ENCODE measurements around the gene ZNF837.

The ZNF837 gene

GRCh38 chr19:58366585-58367430 lies 14.0 kb downstream of the ZNF837 start:
- FAIRE-seq (no peak), DNase-seq (ENCODE audit: insufficient read length, low spot score) (no peak)
- TF ChIP-seq CTCF (IDR thresholded peaks at IDR 0.05; ENCODE audit: insufficient read depth, missing control alignments), result no peak

- no peak for TF ChIP-seq CTCF (IDR thresholded peaks at IDR 0.05; ENCODE audit: insufficient read depth, missing control alignments)
- DNase-seq (ENCODE audit: insufficient read length, low spot score) (no peak), FAIRE-seq (no peak)
Measured at GRCh38 chr19:58364146-58364545, 16.7 kb downstream of the ZNF837 start.

- DNase-seq (ENCODE audit: insufficient read length, low spot score) (peak; percentile 81), FAIRE-seq (no peak)
- no peak for TF ChIP-seq CTCF (IDR thresholded peaks at IDR 0.05; ENCODE audit: insufficient read depth, missing control alignments)
Measured at GRCh38 chr19:58362272-58362994, 18.4 kb downstream of the ZNF837 start, which contains the start of gene ZNF497. Gene ZNF497, minus strand, starts transcription at chr19:58362751. Its CDS starts 5,116 bp downstream, at chr19:58357635.

GRCh38 chr19:58361900-58362271 lies 18.9 kb downstream of the ZNF837 start:
- DNase-seq (ENCODE audit: insufficient read length, low spot score) (peak; percentile 50), FAIRE-seq (no peak)

GRCh38 chr19:58357481-58358145 lies 23.2 kb downstream of the ZNF837 start:
- TF ChIP-seq CTCF (IDR thresholded peaks at IDR 0.05; ENCODE audit: insufficient read depth, missing control alignments), result no peak
- FAIRE-seq (no peak), DNase-seq (ENCODE audit: insufficient read length, low spot score) (no peak)

More at GRCh38 chr19:58361900-58362271, 18.9 kb downstream of the ZNF837 start:
- TF ChIP-seq CTCF (IDR thresholded peaks at IDR 0.05; ENCODE audit: insufficient read depth, missing control alignments), result no peak

GRCh38 chr19:58356766-58357480 lies 23.9 kb downstream of the ZNF837 start:
- DNase-seq (ENCODE audit: insufficient read length, low spot score), result no peak
- no peak for FAIRE-seq
- no peak for TF ChIP-seq CTCF (IDR thresholded peaks at IDR 0.05; ENCODE audit: insufficient read depth, missing control alignments)
